GM12891 (cell line): Measurements from ENCODE around the gene MTM1.

Experiments used
- POLR2A ChIP-seq: IDR thresholded peaks from 2 replicates; pipeline ENCODE4 v1.6.1; 2011; ENCODE audit warnings: low read depth, low read length, control low read depth
- POLR2AphosphoS5 ChIP-seq: IDR thresholded peaks from 2 replicates; pipeline ENCODE4 v1.6.1; 2011; ENCODE audit warnings: low read depth, low read length, control low read depth
- TAF1 ChIP-seq: IDR thresholded peaks from 2 replicates; pipeline ENCODE4 v1.6.1; 2011; ENCODE audit warnings: low read depth, low read length, control low read depth

DNA sequence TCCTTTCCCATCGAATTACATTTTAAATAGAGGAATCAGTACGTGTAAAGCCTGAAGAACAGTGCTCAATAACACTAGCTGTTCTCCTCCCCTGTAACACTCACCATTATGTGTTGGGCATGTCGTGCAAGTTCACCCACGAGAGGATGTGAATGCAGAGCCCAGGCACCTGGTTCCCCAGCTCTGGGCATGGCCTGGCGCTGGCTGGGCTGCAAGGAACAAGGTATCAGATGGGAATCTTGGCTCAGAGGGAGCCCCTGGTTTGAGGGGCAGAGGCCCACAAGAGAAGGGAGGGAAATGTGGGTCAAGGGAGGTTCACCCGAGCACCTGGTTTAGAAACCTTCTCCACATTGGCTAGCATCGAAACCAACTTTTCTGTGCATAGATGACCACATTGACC, 41.7 kb upstream of the MTM1 start:
- TF ChIP-seq TAF1 (no peak), POLR2AphosphoS5 (no peak), POLR2A (no peak)
